Fibroblast of lung (primary cell): ENCODE results near the gene SYCN. TPM values are rescaled to one million over a fixed set of nuclear protein-coding genes. Genes with fewer than 3 reads are reported as not detected.
"Not testable (repeated sequence)": the region's sequence is repeated elsewhere in the genome, so short reads cannot be mapped to it uniquely, and the experiment has no call there.

ENCODE experiments used
- DNase-seq, 2 donors: peaks; one replicate each; pipeline versions ENCODE4 v3.0.0 to v3.0.0-alpha.2; 2010; ENCODE audit warnings: low read depth in 2 of 2
- H2AFZ ChIP-seq: 2 replicates; pipeline ENCODE4 v1.5.1; 2012; ENCODE audit warnings: low read length, control low read depth, inconsistent platforms
- H3K27ac ChIP-seq: 2 replicates; pipeline ENCODE4 v1.5.1; 2011; ENCODE audit warnings: low read length, control low read depth; ENCODE audit not compliant: insufficient read depth
- H3K27me3 ChIP-seq: 2 replicates; pipeline ENCODE4 v1.5.1; 2011; ENCODE audit warnings: mild to moderate bottlenecking, low read length; ENCODE audit not compliant: control insufficient read depth, insufficient read depth
- H3K36me3 ChIP-seq: 2 replicates; pipeline ENCODE4 v1.5.1; 2011; ENCODE audit warnings: low read length; ENCODE audit not compliant: control insufficient read depth, insufficient read depth
- H3K4me1 ChIP-seq: 2 replicates; pipeline ENCODE4 v1.5.1; 2011; ENCODE audit warnings: low read length; ENCODE audit not compliant: control insufficient read depth, insufficient read depth; ENCODE audit errors: extremely low read depth
- H3K4me2 ChIP-seq: 2 replicates; pipeline ENCODE4 v1.5.1; 2011; ENCODE audit warnings: low read length, control low read depth; ENCODE audit not compliant: insufficient read depth; ENCODE audit errors: extremely low read depth
- H3K4me3 ChIP-seq, 4 experiments: fragments of 200-600 bp in 1 of 4; sonication (generic) in 1 of 4; replicated peaks in 1 of 4; 2 replicates each; pipeline ENCODE4 v1.5.1; 2011 to 2016; ENCODE audit warnings: low read length in 4 of 4, low read depth in 3 of 4, mild to moderate bottlenecking in 3 of 4, control low read depth in 2 of 4, inconsistent platforms in 1 of 4, mixed read lengths in 1 of 4; ENCODE audit not compliant: insufficient read depth in 1 of 4; ENCODE audit errors: control extremely low read depth in 1 of 4
- H3K79me2 ChIP-seq: 2 replicates; pipeline ENCODE4 v1.5.1; 2012; ENCODE audit warnings: mild to moderate bottlenecking, low read length, inconsistent platforms; ENCODE audit not compliant: control insufficient read depth, insufficient read depth
- H3K9ac ChIP-seq: 2 replicates; pipeline ENCODE4 v1.5.1; 2011; ENCODE audit warnings: mild to moderate bottlenecking, low read length, control low read depth; ENCODE audit not compliant: insufficient read depth
- H3K9me3 ChIP-seq: 2 replicates; pipeline ENCODE4 v1.5.1; 2012; ENCODE audit warnings: low read depth, low read length; ENCODE audit not compliant: control insufficient read depth, insufficient read depth
- H4K20me1 ChIP-seq: 2 replicates; pipeline ENCODE4 v1.5.1; 2011; ENCODE audit warnings: low read length; ENCODE audit not compliant: control insufficient read depth, insufficient read depth; ENCODE audit errors: extremely low read depth
- CTCF ChIP-seq, 2 donors: IDR thresholded peaks in 1 of 2; conservative IDR thresholded peaks in 1 of 2; 1 replicate in 1 of 2; 2 replicates in 1 of 2; pipeline ENCODE4 v1.5.1; 2011 to 2012; ENCODE audit warnings: low read length in 2 of 2, control low read depth in 1 of 2, inconsistent platforms in 1 of 2, low read depth in 1 of 2, mild to moderate bottlenecking in 1 of 2
- EZH2 ChIP-seq: IDR thresholded peaks from 2 replicates; pipeline ENCODE4 v1.5.1; 2012; ENCODE audit warnings: low read length, control low read depth, mild to moderate bottlenecking; ENCODE audit errors: missing control alignments
- polyA plus RNA-seq, 2 donors: library from polyadenylated mRNA; depleted of rRNA in 1 of 2; stranded (reverse) in 1 of 2; unstranded in 1 of 2; fragments of >200 nt; gene quantifications; 2 replicates each; pipeline ENCODE4 v1.2.1, GENCODE V29; 2011 to 2012; ENCODE audit warnings: missing spikeins in 1 of 2
- total RNA-seq: library from RNA; depleted of rRNA; stranded (reverse); fragments of >200 nt; gene quantifications from 2 replicates; pipeline ENCODE4 v1.2.1, GENCODE V29; 2014

The SYCN gene
- total and polyA plus RNA-seq, 2 donors (not counting 1 experiment from before 2014, with no cell fraction given), result not detected

- no peaks in the 10 kb centered on the region for H3K36me3 ChIP-seq
- no peaks in the 10 kb centered on the region for H4K20me1 ChIP-seq
- no peak overlapping the region for H3K9ac ChIP-seq
- H3K4me1 ChIP-seq, result no peaks in the 10 kb centered on the region
- peak in 1 of 2 donors; percentile 23 for DNase-seq
- TF ChIP-seq CTCF (conservative IDR thresholded peaks at IDR 0.05 in 1 of 2, IDR thresholded peaks at IDR 0.05 in 1 of 2; ENCODE audit: low read depth in 1 of 2, low read length in 2 of 2), result no peak
- peak; percentile 73 for TF ChIP-seq EZH2
- H3K4me2 ChIP-seq, result no peak overlapping the region
- H3K27me3 ChIP-seq, result peaks cover 30% of the 10 kb centered on the region
- no peak overlapping the region for H2AFZ ChIP-seq
- H3K9me3 ChIP-seq, result no peaks in the 10 kb centered on the region
- no peaks in the 10 kb centered on the region for H3K79me2 ChIP-seq
- no peak overlapping the region for H3K27ac ChIP-seq
- no peak overlapping the region for H3K4me3 ChIP-seq
These were observed 43.9 kb upstream of the SYCN start for GRCh38 chr19:39247701-39248664.

GRCh38 chr19:39246951-39247669 is 43.0 kb upstream of the SYCN start:
- DNase-seq, result peak in 1 of 2 donors; percentile 12

GRCh38 chr19:39245166-39245565 is 41.1 kb upstream of the SYCN start:
- H3K9ac ChIP-seq, H4K20me1 ChIP-seq, H3K4me1 ChIP-seq, DNase-seq, H3K4me3 ChIP-seq, H3K27ac ChIP-seq, H3K9me3 ChIP-seq, H3K4me2 ChIP-seq, H3K79me2 ChIP-seq, H3K36me3 ChIP-seq, H2AFZ ChIP-seq: not testable (repeated sequence)
- H3K27me3 ChIP-seq, result peaks cover 26% of the 10 kb centered on the region

More at GRCh38 chr19:39246951-39247669, 43.0 kb upstream of the SYCN start:
- Histone ChIP-seq H3K36me3 (no peaks in the 10 kb centered on the region), H3K4me2 (no peak overlapping the region), H3K27ac (no peak overlapping the region), H3K79me2 (no peaks in the 10 kb centered on the region), H4K20me1 (no peaks in the 10 kb centered on the region), H3K4me3 (no peak overlapping the region), H3K9me3 (no peaks in the 10 kb centered on the region), H3K9ac (no peak overlapping the region), H3K4me1 (no peaks in the 10 kb centered on the region), H2AFZ (no peak overlapping the region), H3K27me3 (peaks cover 28% of the 10 kb centered on the region)
- no peak for TF ChIP-seq EZH2
- TF ChIP-seq CTCF (conservative IDR thresholded peaks at IDR 0.05 in 1 of 2, IDR thresholded peaks at IDR 0.05 in 1 of 2; ENCODE audit: low read depth in 1 of 2, low read length in 2 of 2), result no peak

GRCh38 chr19:39244410-39245100 is 40.5 kb upstream of the SYCN start, which contains the start of gene IFNL3:
IFNL3 (minus strand) TSS chr19:39245006; CDS start chr19:39244967, 39 bp downstream.
- not testable (repeated sequence) for H3K4me3 ChIP-seq, H3K4me1 ChIP-seq, H3K4me2 ChIP-seq, H3K79me2 ChIP-seq, H3K9ac ChIP-seq, DNase-seq, H4K20me1 ChIP-seq, H3K9me3 ChIP-seq, H2AFZ ChIP-seq, H3K27ac ChIP-seq, H3K36me3 ChIP-seq
- H3K27me3 ChIP-seq, result peaks cover 28% of the 10 kb centered on the region
